ENCODE results near the gene AHNAK. TPM values are rescaled to one million over a fixed set of nuclear protein-coding genes. Genes with fewer than 3 reads are reported as not detected.

Gene AHNAK
- total and polyA plus RNA-seq, 2 donors (not counting 3 experiments of a cell fraction or from before 2014, with no cell fraction given) = 35.2 to 436 TPM

GRCh38 chr11:62580959-62581715 is 34.5 kb upstream of the AHNAK start:
- H2AFZ ChIP-seq (ENCODE audit: low read depth, low read length) = no peak overlapping the region
- DNase-seq (ENCODE audit: low read depth, low spot score) = no peak
- dilution Hi-C loops (cut with MboI; ENCODE audit: extremely low pct_ligation_motif_present, low sequenced_read_pairs) (no loop called here), intact Hi-C loops (cut with micrococcal nuclease) (no loop called here)
- H3K9ac ChIP-seq (replicated peaks; ENCODE audit: extremely low read depth, insufficient read depth, low read length) = no peak overlapping the region
- H3K27me3 ChIP-seq (ENCODE audit: control insufficient read depth in 2 of 2, insufficient read depth in 2 of 2, low read length in 2 of 2) = no peaks in the 10 kb centered on the region
- no peaks in the 10 kb centered on the region for H3K9me3 ChIP-seq (replicated peaks; ENCODE audit: control insufficient read depth, insufficient read depth, low read length)
- H3K4me1 ChIP-seq (ENCODE audit: control insufficient read depth, extremely low read depth, insufficient read depth, low read length) = peaks cover 25% of the 10 kb centered on the region
- FAIRE-seq = no peak
- CTCF ChIA-PET = interaction anchor here (1.5 to 2.0 kb wide), 2 partner anchors 10 to 156 kb away, joined by 4 to 5 read pairs; partner anchors contain the start of gene TUT1
- H4K20me1 ChIP-seq (replicated peaks; ENCODE audit: control insufficient read depth, extremely low read depth, insufficient read depth, low read length) = no peaks in the 10 kb centered on the region
- no peak overlapping the region for H3K4me3 ChIP-seq (replicated peaks in 1 of 3; ENCODE audit: insufficient read depth in 1 of 3, low read depth in 1 of 3, low read length in 3 of 3)
- peaks cover 0 to 8% of the 10 kb centered on the region in 2 experiments for H3K36me3 ChIP-seq (ENCODE audit: control insufficient read depth in 2 of 2, extremely low read depth in 1 of 2, insufficient read depth in 2 of 2, low read length in 2 of 2)
- no peak overlapping the region for H3K27ac ChIP-seq (ENCODE audit: insufficient read depth, low read depth, low read length)
- POLR2A ChIA-PET = no interaction called here
- H3K4me2 ChIP-seq (ENCODE audit: insufficient read depth, low read length) = no peak overlapping the region
- no peaks in the 10 kb centered on the region for H3K9me1 ChIP-seq (replicated peaks; ENCODE audit: control insufficient read depth, extremely low read depth, insufficient read depth, low read length)
- TF ChIP-seq MYC (IDR thresholded peaks at IDR 0.05; ENCODE audit: low read depth, low read length) (no peak), FOS (IDR thresholded peaks at IDR 0.05; ENCODE audit: borderline replicate concordance, insufficient read depth, low read length) (no peak), MAX (IDR thresholded peaks at IDR 0.05; ENCODE audit: insufficient read depth, insufficient read length) (no peak), JUN (IDR thresholded peaks at IDR 0.05; ENCODE audit: borderline replicate concordance, insufficient read depth, insufficient read length, low read depth) (no peak), CTCF (IDR thresholded peaks at IDR 0.05; ENCODE audit: extremely low read depth in 1 of 2, insufficient read depth in 1 of 2, low read depth in 1 of 2, low read length in 2 of 2) (no peak), EZH2 (IDR thresholded peaks at IDR 0.05; ENCODE audit: borderline replicate concordance, low read depth, low read length, severe bottlenecking) (no peak), POLR2A (IDR thresholded peaks at IDR 0.05; ENCODE audit: low read depth, low read length) (no peak), GATA2 (IDR thresholded peaks at IDR 0.05; ENCODE audit: insufficient read depth, insufficient read length, low read depth, low read length) (no peak), POLR2AphosphoS5 (IDR thresholded peaks at IDR 0.05; ENCODE audit: insufficient read depth, low read depth, low read length) (no peak)
- no peaks in the 10 kb centered on the region for H3K79me2 ChIP-seq (ENCODE audit: control insufficient read depth, insufficient read depth, low read length)
- BruUV-seq (replicated peaks) = no TSS peak
